ENCODE measurements around the gene IL22RA2. TPM values are rescaled to one million over a fixed set of nuclear protein-coding genes. Genes with fewer than 3 reads are reported as not detected.
A peak's percentile ranks its signal among the peaks of the same experiment; 100 is the strongest.

IL22RA2 gene
- total RNA-seq, 1 experiment from 2014 or later: not detected

DNA sequence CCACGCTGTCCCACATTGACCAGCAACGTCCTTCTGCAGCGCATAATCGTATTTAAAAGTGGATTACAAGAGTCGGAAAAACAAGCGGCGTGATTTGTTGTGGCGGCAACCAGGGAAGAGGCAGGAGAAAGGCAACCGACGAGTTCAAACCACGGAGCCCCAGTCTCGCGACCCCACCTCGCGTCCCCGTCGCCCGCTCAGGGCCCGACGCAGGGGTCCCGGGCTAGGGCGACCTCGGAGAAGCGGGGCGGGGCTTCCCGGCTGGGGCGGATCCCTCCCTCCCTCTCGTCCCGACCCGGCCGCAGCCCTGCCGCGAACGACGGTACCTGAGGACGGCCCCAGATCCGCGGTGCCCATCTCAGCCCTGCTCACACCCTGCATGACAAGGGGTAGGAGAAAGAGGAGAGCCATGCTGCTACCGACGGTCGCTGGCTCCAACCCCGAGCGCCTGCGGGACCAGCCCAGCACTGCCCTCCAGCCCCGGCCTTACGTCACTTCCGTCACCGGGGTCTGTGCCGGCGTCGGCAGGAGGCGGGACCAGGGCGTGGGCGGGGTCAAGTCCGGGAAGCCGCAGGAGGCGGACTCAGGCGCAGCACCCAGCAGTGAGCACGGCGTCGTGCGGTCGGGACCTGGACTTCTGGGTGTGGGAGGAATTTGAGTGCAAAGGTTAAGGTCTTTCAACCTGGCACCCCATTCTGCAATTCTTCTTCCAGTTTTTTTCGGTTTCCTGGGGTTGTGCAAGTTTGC lies 45.6 kb upstream of the IL22RA2 start, which contains the start of gene IFNGR1 (continued):
- TF ChIP-seq ZNF138 (CRISPR knock-in tag; conservative IDR thresholded peaks at IDR 0.05): no peak
- TF ChIP-seq, protein P1, sequence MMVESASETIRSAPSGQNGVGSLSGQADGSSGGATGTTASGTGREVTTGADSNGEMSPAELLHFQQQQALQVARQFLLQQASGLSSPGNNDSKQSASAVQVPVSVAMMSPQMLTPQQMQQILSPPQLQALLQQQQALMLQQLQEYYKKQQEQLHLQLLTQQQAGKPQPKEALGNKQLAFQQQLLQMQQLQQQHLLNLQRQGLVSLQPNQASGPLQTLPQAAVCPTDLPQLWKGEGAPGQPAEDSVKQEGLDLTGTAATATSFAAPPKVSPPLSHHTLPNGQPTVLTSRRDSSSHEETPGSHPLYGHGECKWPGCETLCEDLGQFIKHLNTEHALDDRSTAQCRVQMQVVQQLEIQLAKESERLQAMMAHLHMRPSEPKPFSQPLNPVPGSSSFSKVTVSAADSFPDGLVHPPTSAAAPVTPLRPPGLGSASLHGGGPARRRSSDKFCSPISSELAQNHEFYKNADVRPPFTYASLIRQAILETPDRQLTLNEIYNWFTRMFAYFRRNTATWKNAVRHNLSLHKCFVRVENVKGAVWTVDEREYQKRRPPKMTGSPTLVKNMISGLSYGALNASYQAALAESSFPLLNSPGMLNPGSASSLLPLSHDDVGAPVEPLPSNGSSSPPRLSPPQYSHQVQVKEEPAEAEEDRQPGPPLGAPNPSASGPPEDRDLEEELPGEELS (CRISPR knock-in tag; IDR thresholded peaks at IDR 0.05): 0 out of 2 replicates have a peak, but pooled peaks have one; percentile 26
- TF ChIP-seq HMGA2 (CRISPR knock-in tag; IDR thresholded peaks at IDR 0.05): no peak
- TF ChIP-seq PRRX2 (CRISPR knock-in tag; IDR thresholded peaks at IDR 0.05): no peak
- TF ChIP-seq ZNF416 (CRISPR knock-in tag; IDR thresholded peaks at IDR 0.05): no peak
- no peak for TF ChIP-seq CREB1 (CRISPR knock-in tag; IDR thresholded peaks at IDR 0.05)
- TF ChIP-seq, protein P2, sequence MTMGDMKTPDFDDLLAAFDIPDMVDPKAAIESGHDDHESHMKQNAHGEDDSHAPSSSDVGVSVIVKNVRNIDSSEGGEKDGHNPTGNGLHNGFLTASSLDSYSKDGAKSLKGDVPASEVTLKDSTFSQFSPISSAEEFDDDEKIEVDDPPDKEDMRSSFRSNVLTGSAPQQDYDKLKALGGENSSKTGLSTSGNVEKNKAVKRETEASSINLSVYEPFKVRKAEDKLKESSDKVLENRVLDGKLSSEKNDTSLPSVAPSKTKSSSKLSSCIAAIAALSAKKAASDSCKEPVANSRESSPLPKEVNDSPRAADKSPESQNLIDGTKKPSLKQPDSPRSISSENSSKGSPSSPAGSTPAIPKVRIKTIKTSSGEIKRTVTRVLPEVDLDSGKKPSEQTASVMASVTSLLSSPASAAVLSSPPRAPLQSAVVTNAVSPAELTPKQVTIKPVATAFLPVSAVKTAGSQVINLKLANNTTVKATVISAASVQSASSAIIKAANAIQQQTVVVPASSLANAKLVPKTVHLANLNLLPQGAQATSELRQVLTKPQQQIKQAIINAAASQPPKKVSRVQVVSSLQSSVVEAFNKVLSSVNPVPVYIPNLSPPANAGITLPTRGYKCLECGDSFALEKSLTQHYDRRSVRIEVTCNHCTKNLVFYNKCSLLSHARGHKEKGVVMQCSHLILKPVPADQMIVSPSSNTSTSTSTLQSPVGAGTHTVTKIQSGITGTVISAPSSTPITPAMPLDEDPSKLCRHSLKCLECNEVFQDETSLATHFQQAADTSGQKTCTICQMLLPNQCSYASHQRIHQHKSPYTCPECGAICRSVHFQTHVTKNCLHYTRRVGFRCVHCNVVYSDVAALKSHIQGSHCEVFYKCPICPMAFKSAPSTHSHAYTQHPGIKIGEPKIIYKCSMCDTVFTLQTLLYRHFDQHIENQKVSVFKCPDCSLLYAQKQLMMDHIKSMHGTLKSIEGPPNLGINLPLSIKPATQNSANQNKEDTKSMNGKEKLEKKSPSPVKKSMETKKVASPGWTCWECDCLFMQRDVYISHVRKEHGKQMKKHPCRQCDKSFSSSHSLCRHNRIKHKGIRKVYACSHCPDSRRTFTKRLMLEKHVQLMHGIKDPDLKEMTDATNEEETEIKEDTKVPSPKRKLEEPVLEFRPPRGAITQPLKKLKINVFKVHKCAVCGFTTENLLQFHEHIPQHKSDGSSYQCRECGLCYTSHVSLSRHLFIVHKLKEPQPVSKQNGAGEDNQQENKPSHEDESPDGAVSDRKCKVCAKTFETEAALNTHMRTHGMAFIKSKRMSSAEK (CRISPR knock-in tag; IDR thresholded peaks at IDR 0.05; ENCODE audit: borderline replicate concordance): no peak
- TF ChIP-seq, protein P3, sequence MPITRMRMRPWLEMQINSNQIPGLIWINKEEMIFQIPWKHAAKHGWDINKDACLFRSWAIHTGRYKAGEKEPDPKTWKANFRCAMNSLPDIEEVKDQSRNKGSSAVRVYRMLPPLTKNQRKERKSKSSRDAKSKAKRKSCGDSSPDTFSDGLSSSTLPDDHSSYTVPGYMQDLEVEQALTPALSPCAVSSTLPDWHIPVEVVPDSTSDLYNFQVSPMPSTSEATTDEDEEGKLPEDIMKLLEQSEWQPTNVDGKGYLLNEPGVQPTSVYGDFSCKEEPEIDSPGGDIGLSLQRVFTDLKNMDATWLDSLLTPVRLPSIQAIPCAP (CRISPR knock-in tag; IDR thresholded peaks at IDR 0.05): no peak
- TF ChIP-seq MYBL2 (CRISPR knock-in tag; IDR thresholded peaks at IDR 0.05): peak; percentile 45; the same call in 1 of the 2 replicates
- TF ChIP-seq GTF2I (CRISPR knock-in tag; conservative IDR thresholded peaks at IDR 0.05): no peak
- TF ChIP-seq, protein P4, sequence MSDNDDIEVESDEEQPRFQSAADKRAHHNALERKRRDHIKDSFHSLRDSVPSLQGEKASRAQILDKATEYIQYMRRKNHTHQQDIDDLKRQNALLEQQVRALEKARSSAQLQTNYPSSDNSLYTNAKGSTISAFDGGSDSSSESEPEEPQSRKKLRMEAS (CRISPR knock-in tag; IDR thresholded peaks at IDR 0.05): no peak; the same call in none of the 2 replicates
- no peak for TF ChIP-seq ZNF121 (CRISPR knock-in tag; IDR thresholded peaks at IDR 0.05)
- TF ChIP-seq, protein P5, sequence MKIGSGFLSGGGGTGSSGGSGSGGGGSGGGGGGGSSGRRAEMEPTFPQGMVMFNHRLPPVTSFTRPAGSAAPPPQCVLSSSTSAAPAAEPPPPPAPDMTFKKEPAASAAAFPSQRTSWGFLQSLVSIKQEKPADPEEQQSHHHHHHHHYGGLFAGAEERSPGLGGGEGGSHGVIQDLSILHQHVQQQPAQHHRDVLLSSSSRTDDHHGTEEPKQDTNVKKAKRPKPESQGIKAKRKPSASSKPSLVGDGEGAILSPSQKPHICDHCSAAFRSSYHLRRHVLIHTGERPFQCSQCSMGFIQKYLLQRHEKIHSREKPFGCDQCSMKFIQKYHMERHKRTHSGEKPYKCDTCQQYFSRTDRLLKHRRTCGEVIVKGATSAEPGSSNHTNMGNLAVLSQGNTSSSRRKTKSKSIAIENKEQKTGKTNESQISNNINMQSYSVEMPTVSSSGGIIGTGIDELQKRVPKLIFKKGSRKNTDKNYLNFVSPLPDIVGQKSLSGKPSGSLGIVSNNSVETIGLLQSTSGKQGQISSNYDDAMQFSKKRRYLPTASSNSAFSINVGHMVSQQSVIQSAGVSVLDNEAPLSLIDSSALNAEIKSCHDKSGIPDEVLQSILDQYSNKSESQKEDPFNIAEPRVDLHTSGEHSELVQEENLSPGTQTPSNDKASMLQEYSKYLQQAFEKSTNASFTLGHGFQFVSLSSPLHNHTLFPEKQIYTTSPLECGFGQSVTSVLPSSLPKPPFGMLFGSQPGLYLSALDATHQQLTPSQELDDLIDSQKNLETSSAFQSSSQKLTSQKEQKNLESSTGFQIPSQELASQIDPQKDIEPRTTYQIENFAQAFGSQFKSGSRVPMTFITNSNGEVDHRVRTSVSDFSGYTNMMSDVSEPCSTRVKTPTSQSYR (CRISPR knock-in tag; IDR thresholded peaks at IDR 0.05): no peak
- no peak; the same call in 1 of the 2 replicates for TF ChIP-seq ZNF671 (CRISPR knock-in tag; IDR thresholded peaks at IDR 0.05)
- 0 out of 2 replicates have a peak, but pooled peaks have one; percentile 66 for TF ChIP-seq ZNF232 (CRISPR knock-in tag; IDR thresholded peaks at IDR 0.05)
- no peak for TF ChIP-seq CBFB (CRISPR knock-in tag; IDR thresholded peaks at IDR 0.05; ENCODE audit: low read depth)
- no peak for TF ChIP-seq ZBTB21 (CRISPR knock-in tag; IDR thresholded peaks at IDR 0.05; ENCODE audit: borderline replicate concordance)
- TF ChIP-seq ZNF219 (CRISPR knock-in tag; IDR thresholded peaks at IDR 0.05; ENCODE audit: borderline replicate concordance): no peak
- no peak for TF ChIP-seq FOXJ3 (CRISPR knock-in tag; IDR thresholded peaks at IDR 0.05; ENCODE audit: borderline replicate concordance)
- no peak for TF ChIP-seq NR2C2 (CRISPR knock-in tag; IDR thresholded peaks at IDR 0.05)

Data from WTC11 (cell line).